Mesenchymal stem cell (in vitro differentiated cells and primary cell): ENCODE measurements around the gene OR2T1. TPM values are rescaled to one million over a fixed set of nuclear protein-coding genes. Genes with fewer than 3 reads are reported as not detected.

ENCODE experiments used
- DNase-seq: peaks from one replicate; pipeline ENCODE4 v3.0.0-alpha.2; 2013
- H2AFZ ChIP-seq: one replicate; pipeline ENCODE4 v1.6.1; 2013; ENCODE audit warnings: low read depth, mild to moderate bottlenecking, control low read depth, inconsistent platforms, low read length, moderate library complexity
- H2AK5ac ChIP-seq: 2 replicates; pipeline ENCODE4 v1.6.1; 2013; ENCODE audit warnings: low read length, moderate library complexity, mild to moderate bottlenecking, inconsistent platforms; ENCODE audit not compliant: severe bottlenecking
- H2BK120ac ChIP-seq: one replicate; pipeline ENCODE4 v1.6.1; 2013; ENCODE audit warnings: low read depth, mild to moderate bottlenecking, inconsistent platforms, low read length, moderate library complexity
- H2BK12ac ChIP-seq, 2 experiments: one replicate each; pipeline ENCODE4 v1.6.1; 2013; ENCODE audit warnings: inconsistent platforms in 2 of 2, low read length in 2 of 2, mild to moderate bottlenecking in 2 of 2, moderate library complexity in 2 of 2, control low read depth in 1 of 2
- H2BK15ac ChIP-seq: one replicate; pipeline ENCODE4 v1.6.1; 2013; ENCODE audit warnings: mild to moderate bottlenecking, low read depth, inconsistent platforms; ENCODE audit not compliant: poor library complexity, severe bottlenecking
- H2BK5ac ChIP-seq: 2 replicates; pipeline ENCODE4 v1.6.1; 2013; ENCODE audit warnings: low read depth, mild to moderate bottlenecking, low read length, control low read depth, inconsistent platforms; ENCODE audit not compliant: poor library complexity, severe bottlenecking
- H3K14ac ChIP-seq, 2 experiments: one replicate each; pipeline ENCODE4 v1.6.1; 2013; ENCODE audit warnings: inconsistent platforms in 2 of 2, low read length in 2 of 2, control low read depth in 1 of 2, mild to moderate bottlenecking in 1 of 2, moderate library complexity in 1 of 2
- H3K18ac ChIP-seq, 2 experiments: one replicate each; pipeline ENCODE4 v1.6.1; 2013; ENCODE audit warnings: inconsistent platforms in 2 of 2, low read length in 2 of 2, control low read depth in 1 of 2, low read depth in 1 of 2, mild to moderate bottlenecking in 1 of 2
- H3K23ac ChIP-seq, 2 experiments: one replicate each; pipeline ENCODE4 v1.6.1; 2013; ENCODE audit warnings: inconsistent platforms in 2 of 2, low read length in 2 of 2, mild to moderate bottlenecking in 2 of 2, moderate library complexity in 2 of 2, control low read depth in 1 of 2
- H3K27ac ChIP-seq: 2 replicates; pipeline ENCODE4 v1.5.1; 2013; ENCODE audit warnings: mild to moderate bottlenecking, moderate library complexity, low read length, control low read depth, inconsistent platforms; ENCODE audit not compliant: poor library complexity, severe bottlenecking
- H3K27me3 ChIP-seq, 2 experiments: 2 replicates each; pipeline versions ENCODE4 v1.6.1 to v1.7.0; 2013; ENCODE audit warnings: low read length in 2 of 2, mild to moderate bottlenecking in 2 of 2, moderate library complexity in 2 of 2, control low read depth in 1 of 2, inconsistent platforms in 1 of 2; ENCODE audit not compliant: control insufficient read depth in 1 of 2, insufficient read depth in 1 of 2
- H3K36me3 ChIP-seq, 2 experiments: 2 replicates each; pipeline versions ENCODE4 v1.6.1 to v1.7.0; 2013; ENCODE audit warnings: low read length in 2 of 2, control low read depth in 1 of 2, inconsistent platforms in 1 of 2, low read depth in 1 of 2, mild to moderate bottlenecking in 1 of 2; ENCODE audit not compliant: insufficient read depth in 2 of 2, control insufficient read depth in 1 of 2
- H3K4ac ChIP-seq, 2 experiments: one replicate each; pipeline ENCODE4 v1.6.1; 2013; ENCODE audit warnings: inconsistent platforms in 2 of 2, low read length in 2 of 2, mild to moderate bottlenecking in 2 of 2, moderate library complexity in 2 of 2, control low read depth in 1 of 2, low read depth in 1 of 2
- H3K4me1 ChIP-seq: 2 replicates; pipeline ENCODE4 v1.6.1; 2013; ENCODE audit warnings: low read depth, low read length, control low read depth; ENCODE audit not compliant: control insufficient read depth, insufficient read depth
- H3K4me2 ChIP-seq: 2 replicates; pipeline ENCODE4 v1.6.1; 2013; ENCODE audit warnings: low read length, mild to moderate bottlenecking, inconsistent platforms; ENCODE audit not compliant: poor library complexity, severe bottlenecking
- H3K4me3 ChIP-seq, 2 experiments: 2 replicates each; pipeline versions ENCODE4 v1.5.1 to v1.7.0; 2013; ENCODE audit warnings: low read length in 2 of 2, mild to moderate bottlenecking in 2 of 2, control low read depth in 1 of 2, low read depth in 1 of 2; ENCODE audit not compliant: insufficient read depth in 1 of 2
- H3K79me1 ChIP-seq: replicated peaks from 2 replicates; pipeline ENCODE4 v1.6.1; 2013; ENCODE audit warnings: mild to moderate bottlenecking, control low read depth, low read length, inconsistent platforms; ENCODE audit not compliant: poor library complexity, severe bottlenecking
- H3K9ac ChIP-seq: 2 replicates; pipeline ENCODE4 v1.7.0; 2013; ENCODE audit warnings: mild to moderate bottlenecking, low read length, moderate library complexity
- H3K9me3 ChIP-seq: 2 replicates; pipeline ENCODE4 v1.7.0; 2013; ENCODE audit warnings: mild to moderate bottlenecking, low read length; ENCODE audit not compliant: control insufficient read depth
- H4K8ac ChIP-seq: one replicate; pipeline ENCODE4 v1.6.1; 2013; ENCODE audit warnings: inconsistent platforms, mild to moderate bottlenecking, low read length, moderate library complexity
- H4K91ac ChIP-seq: one replicate; pipeline ENCODE4 v1.6.1; 2013; ENCODE audit warnings: mild to moderate bottlenecking, low read length, inconsistent platforms
- WGBS: methylation state at CpG from one replicate; pipeline ENCODE4 v1.1.7; 2013; ENCODE audit warnings: mixed read lengths; 5-methylcytosine and 5-hydroxymethylcytosine counted together
- polyA plus RNA-seq, 2 experiments: library from polyadenylated mRNA; stranded (reverse); fragments of 200-250 nt; gene quantifications; one replicate each; pipeline ENCODE4 v1.2.3, GENCODE V29; 2013

OR2T1 gene
- not detected for polyA plus RNA-seq (2013, experiment 1 of 2)
- not detected for polyA plus RNA-seq (2013, experiment 2 of 2)

DNA sequence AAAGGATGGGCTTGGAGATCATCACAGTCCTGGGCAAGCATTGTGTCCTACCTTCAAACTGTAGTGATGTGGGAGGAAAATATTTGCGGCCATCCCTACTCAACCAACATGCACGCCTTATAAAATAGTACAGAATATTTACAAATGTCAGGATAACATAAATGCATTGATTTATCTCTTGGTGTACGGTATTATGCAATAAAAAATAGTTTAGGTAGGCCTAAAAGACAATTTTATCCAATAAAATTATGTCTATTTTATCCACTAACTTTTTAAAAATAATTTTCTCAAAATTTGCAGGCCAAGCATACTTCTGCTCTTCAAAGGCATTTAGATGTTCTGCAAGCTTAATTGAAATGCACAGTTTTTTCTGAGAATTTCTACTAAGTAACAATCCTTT, at the start of gene OR2T1:
Gene OR2T1, plus strand, starts transcription at position 301 of the 400 bp plus-strand sequence. CDS start 3,100 bp downstream, outside the sequence.
- Histone ChIP-seq H2BK12ac (no peak within 1 kb of the TSS), H3K4me1 (no peaks in the 10 kb centered on the region), H3K9me3 (peaks cover 21% of the 10 kb centered on the region), H3K18ac (no peak within 1 kb of the TSS), H3K23ac (no peak within 1 kb of the TSS), H2BK120ac (no peak within 1 kb of the TSS), H2AK5ac (no peak within 1 kb of the TSS), H3K4ac (no peak within 1 kb of the TSS), H3K4me3 (no peak within 1 kb of the TSS), H3K9ac (no peak within 1 kb of the TSS), H3K27me3 (no peaks in the 10 kb centered on the region), H2AFZ (no peak within 1 kb of the TSS), H4K91ac (no peak within 1 kb of the TSS), H3K14ac (no peak within 1 kb of the TSS), H3K36me3 (no peaks in the 10 kb centered on the region), H2BK5ac (no peak within 1 kb of the TSS), H4K8ac (no peak within 1 kb of the TSS), H3K27ac (no peak within 1 kb of the TSS), H3K79me1 (no peaks in the 10 kb centered on the region), H3K4me2 (no peak within 1 kb of the TSS), H2BK15ac (no peak within 1 kb of the TSS)
- no CpG with 5 or more reads among the region's 3 CpGs for WGBS
- DNase-seq, result no peak

DNA sequence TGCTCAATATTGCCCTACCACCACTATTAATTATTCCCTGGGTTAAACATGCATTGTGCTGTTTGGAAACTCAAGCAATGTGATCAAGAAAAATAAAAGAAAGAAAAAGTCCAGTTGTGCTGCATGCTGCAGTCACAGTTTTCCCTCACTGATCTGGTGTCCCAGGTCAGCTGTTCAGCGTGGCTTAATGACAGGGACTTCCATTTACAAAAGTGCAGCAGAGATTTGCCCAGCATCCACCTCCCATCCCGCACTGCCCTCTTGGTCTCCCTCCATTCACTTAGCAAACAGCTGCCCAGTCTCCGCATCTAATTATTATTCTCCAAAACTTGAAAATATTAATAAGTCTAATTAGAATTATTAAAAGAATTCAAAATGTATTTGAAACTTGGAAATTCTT, 43.4 kb upstream of the OR2T1 start:
- H3K36me3 ChIP-seq, result no peaks in the 10 kb centered on the region
- no peak overlapping the region for H2BK5ac ChIP-seq
- 15% methylated on average over 1 of the region's 3 CpGs for WGBS

DNA sequence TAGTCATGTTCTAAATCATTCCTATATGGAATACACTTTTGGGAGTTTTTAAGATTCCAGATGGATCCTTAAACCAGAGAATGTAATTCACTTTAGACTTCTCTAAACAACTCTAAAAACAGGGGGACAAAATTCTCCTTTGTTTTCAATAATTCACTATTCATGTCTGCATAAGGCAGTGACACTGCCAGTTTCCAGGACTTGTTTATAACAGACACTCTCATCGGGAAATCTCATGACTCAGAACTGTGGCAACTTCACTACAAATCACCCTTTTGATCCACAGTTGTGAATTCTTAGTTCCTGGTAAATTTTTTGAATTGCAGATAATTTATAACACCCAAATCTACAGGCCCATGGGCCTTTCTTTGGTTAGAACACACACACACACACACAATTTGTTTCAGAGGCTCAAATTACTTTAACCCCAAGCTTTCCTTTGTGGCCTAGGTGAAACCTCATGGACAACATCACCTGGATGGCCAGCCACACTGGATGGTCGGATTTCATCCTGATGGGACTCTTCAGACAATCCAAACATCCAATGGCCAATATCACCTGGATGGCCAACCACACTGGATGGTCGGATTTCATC, 41.6 kb upstream of the OR2T1 start, which contains the start of gene OR2T4:
Gene OR2T4, plus strand, starts transcription at position 545 of the 595 bp plus-strand sequence. Its CDS starts 0 bp downstream, at position 545.
- Histone ChIP-seq H3K18ac (no peak within 1 kb of the TSS), H2BK5ac (no peak within 1 kb of the TSS), H3K4ac (no peak within 1 kb of the TSS), H3K9ac (no peak within 1 kb of the TSS), H3K27ac (no peak within 1 kb of the TSS), H2AK5ac (no peak within 1 kb of the TSS), H3K14ac (no peak within 1 kb of the TSS), H3K23ac (no peak within 1 kb of the TSS), H2BK12ac (no peak within 1 kb of the TSS), H4K91ac (no peak within 1 kb of the TSS), H3K79me1 (no peaks in the 10 kb centered on the region), H3K9me3 (peaks cover 37% of the 10 kb centered on the region), H3K27me3 (no peaks in the 10 kb centered on the region), H3K4me2 (no peak within 1 kb of the TSS), H3K4me3 (peak within 1 kb of the TSS in 1 of 2 experiments; percentile 22), H3K36me3 (no peaks in the 10 kb centered on the region), H3K4me1 (no peaks in the 10 kb centered on the region), H4K8ac (no peak within 1 kb of the TSS), H2BK15ac (no peak within 1 kb of the TSS), H2BK120ac (no peak within 1 kb of the TSS), H2AFZ (no peak within 1 kb of the TSS)
- 25% methylated on average over 2 of the region's 3 CpGs for WGBS
- no peak for DNase-seq

More for the DNA sequence above, 43.4 kb upstream of the OR2T1 start:
- H3K4me2 ChIP-seq, result no peak overlapping the region
- no peak overlapping the region for H3K18ac ChIP-seq
- no peak overlapping the region for H2BK120ac ChIP-seq
- H2AK5ac ChIP-seq, result no peak overlapping the region
- no peaks in the 10 kb centered on the region for H3K79me1 ChIP-seq
- H3K9me3 ChIP-seq, result peaks cover 25% of the 10 kb centered on the region
- no peak overlapping the region for H4K8ac ChIP-seq
- no peak overlapping the region for H4K91ac ChIP-seq
- H2BK12ac ChIP-seq, result no peak overlapping the region
- H3K27ac ChIP-seq, result no peak overlapping the region
- H3K9ac ChIP-seq, result no peak overlapping the region
- H3K4me1 ChIP-seq, result no peaks in the 10 kb centered on the region
- H3K4me3 ChIP-seq, result no peak overlapping the region
- H3K14ac ChIP-seq, result no peak overlapping the region
- H3K27me3 ChIP-seq, result no peaks in the 10 kb centered on the region
- H3K4ac ChIP-seq, result no peak overlapping the region
- DNase-seq, result no peak
- no peak overlapping the region for H3K23ac ChIP-seq
- no peak overlapping the region for H2BK15ac ChIP-seq
- H2AFZ ChIP-seq, result no peak overlapping the region

GRCh38 chr1:248366609-248367008, 36.2 kb upstream of the OR2T1 start:
- H3K36me3 ChIP-seq, result no peaks in the 10 kb centered on the region
- H3K9ac ChIP-seq, result no peak overlapping the region
- no peak overlapping the region for H3K18ac ChIP-seq
- no peak overlapping the region for H3K23ac ChIP-seq
- H3K4ac ChIP-seq, result no peak overlapping the region
- no peak overlapping the region for H3K14ac ChIP-seq
- no peak overlapping the region for H2BK15ac ChIP-seq
- no peak overlapping the region for H3K27ac ChIP-seq
- no peaks in the 10 kb centered on the region for H3K79me1 ChIP-seq
- H2BK12ac ChIP-seq, result no peak overlapping the region
- H4K91ac ChIP-seq, result no peak overlapping the region
- no peak overlapping the region for H2BK120ac ChIP-seq
- no peak for DNase-seq
- no peak overlapping the region for H3K4me3 ChIP-seq
- no peak overlapping the region for H2AK5ac ChIP-seq
- peaks cover 45% of the 10 kb centered on the region for H3K9me3 ChIP-seq
- no peak overlapping the region for H2AFZ ChIP-seq
- no peak overlapping the region for H4K8ac ChIP-seq
- H3K4me1 ChIP-seq, result no peaks in the 10 kb centered on the region
- H3K27me3 ChIP-seq, result no peaks in the 10 kb centered on the region
- H2BK5ac ChIP-seq, result no peak overlapping the region
- no peak overlapping the region for H3K4me2 ChIP-seq
